Left hindlimb (tissue), 1 donor: ENCODE data around the gene GALNS.

ENCODE experiments used
- DNase-seq: peaks from one replicate; pipeline ENCODE4 v3.0.0-alpha.2; 2018

Gene GALNS

GRCh38 chr16:88888461-88889387 is 32.0 kb upstream of the GALNS start:
- DNase-seq, result peak; percentile 59

GRCh38 chr16:88888057-88888456 is 31.3 kb upstream of the GALNS start:
- no peak for DNase-seq

- DNase-seq, result peak; percentile 88
Measured at GRCh38 chr16:88886845-88887521, 30.2 kb upstream of the GALNS start.

- DNase-seq, result no peak
Measured at GRCh38 chr16:88886420-88886844, 29.7 kb upstream of the GALNS start.

GRCh38 chr16:88885693-88886280 is 29.0 kb upstream of the GALNS start:
- no peak for DNase-seq

GRCh38 chr16:88884569-88885271 is 28.0 kb upstream of the GALNS start:
- DNase-seq, result no peak

DNA sequence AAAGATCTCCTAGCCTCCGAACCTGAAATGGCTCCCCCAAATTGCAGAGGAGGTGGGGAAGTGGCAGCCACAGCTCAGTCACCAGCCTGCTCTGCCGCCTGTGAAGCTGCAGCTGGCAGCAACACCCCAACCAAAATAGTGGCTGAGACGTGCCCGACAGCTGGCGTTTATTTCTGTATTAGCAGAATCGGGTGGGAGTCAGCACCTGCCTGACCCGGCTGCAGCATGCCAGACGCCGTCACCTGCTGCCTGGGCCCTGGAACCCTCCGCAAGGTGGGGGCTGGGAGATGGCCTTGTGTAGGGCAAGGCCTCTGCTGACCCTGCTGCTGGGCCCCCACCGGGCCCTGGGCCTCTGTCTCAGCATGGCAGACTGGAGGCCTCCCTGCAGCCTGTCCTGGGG is 27.2 kb upstream of the GALNS start:
- DNase-seq, result no peak

DNA sequence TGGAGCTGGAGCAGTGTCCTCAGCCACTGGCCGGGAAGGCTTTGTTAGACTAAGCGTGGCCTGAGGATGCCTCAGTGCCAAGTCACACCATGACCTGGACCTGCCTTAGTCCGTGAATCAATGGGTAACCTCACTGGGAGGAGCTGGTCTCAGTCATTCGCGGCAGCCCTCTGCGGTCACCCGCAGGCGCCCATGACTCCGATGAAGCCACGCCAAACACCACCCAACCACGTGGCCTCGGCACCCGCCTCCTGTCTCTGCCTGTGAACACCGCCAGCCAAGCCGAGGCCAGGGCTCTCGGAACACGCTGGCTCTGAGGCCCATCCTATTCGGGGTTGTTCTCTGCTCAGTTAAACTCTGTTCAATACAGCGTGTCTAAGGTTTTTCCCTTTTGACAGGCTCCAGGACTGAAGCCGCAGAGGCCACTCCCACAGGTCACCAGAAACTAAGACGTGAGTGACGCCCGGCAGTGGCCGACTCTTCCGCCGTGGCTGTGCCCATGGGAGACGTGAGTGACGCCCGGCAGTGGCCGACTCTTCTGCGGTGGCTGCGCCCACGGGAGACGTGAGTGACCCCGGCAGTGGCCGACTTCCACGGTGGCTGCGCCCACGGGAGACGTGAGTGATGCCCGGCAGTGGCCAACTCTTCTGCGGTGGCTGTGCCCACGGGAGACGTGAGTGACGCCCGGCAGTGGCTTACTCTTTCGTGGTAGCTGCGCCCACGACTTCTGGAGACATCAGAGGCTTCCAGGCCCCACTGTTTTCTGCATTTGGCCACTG is 26.6 kb upstream of the GALNS start:
- no peak for DNase-seq

- no peak for DNase-seq
Measured at GRCh38 chr16:88882358-88883030, 25.7 kb upstream of the GALNS start.

DNA sequence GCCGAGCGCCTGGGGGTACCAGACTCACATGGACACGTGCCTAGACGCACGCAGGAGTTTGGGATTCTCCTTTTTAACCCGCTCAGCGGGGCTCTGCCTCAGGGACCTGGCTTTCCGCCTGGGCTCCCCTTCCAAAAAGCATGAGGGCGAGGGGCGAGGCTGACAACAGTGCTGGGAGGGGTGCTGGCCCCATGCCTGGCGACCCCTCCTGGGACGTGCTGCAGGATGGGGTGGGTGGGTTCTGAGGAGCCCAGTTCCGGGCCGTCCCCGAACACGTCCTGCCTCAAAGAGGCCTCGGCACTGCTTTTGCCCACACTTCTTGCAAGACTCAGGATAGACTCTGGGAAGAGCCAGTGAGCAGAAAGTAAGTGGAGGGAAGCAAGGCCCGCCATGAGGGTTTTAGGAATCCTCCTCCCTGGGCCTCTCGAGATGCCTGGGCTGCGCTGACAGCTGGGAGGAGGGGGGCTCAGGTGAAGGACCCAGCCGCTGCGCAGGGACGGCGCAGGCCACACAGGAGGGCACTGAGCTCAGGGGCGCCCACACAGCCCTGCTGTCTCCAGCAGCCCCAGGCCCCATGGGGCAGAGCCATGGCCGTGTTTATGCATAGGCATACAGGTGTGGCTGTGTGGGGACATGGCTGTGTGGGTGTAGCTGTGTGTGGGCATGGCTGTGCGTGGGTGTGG is 25.1 kb upstream of the GALNS start:
- no peak for DNase-seq

DNA sequence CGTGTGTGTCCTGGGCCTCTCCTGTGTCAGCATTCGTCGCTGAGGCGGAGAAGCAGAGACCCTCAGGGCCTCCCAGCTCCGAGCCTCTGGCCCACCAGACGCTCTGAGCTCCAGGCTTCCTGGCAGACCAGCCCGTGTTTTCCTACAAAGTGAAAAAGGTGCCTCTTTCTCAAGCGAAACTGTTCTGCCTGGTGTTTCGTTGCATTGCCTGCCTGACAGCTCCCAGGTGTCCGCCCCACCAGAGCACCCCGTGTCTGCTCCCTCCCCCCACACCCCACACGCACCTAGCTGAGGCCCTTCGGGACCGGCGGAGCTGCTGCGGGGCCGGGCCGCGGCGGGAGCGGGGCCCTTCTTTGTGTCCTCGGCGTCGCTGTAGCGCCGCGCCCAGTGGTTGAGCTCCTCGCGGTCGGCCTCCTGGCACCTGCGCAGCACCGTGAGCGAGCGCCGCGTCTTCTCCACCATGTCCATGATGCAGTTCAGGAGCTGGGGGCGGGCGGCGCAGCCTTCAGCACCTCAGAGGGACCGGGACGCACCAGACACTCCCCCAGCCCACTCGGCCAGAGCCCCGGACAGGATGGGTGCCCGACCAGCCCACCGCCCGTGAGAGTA is 24.4 kb upstream of the GALNS start:
- DNase-seq, result no peak

GRCh38 chr16:88880226-88881006 is 23.7 kb upstream of the GALNS start:
- no peak for DNase-seq

- no peak for DNase-seq
Measured at GRCh38 chr16:88879788-88880055, 23.0 kb upstream of the GALNS start.

GRCh38 chr16:88878967-88879787 is 22.4 kb upstream of the GALNS start:
- DNase-seq, result no peak

DNA sequence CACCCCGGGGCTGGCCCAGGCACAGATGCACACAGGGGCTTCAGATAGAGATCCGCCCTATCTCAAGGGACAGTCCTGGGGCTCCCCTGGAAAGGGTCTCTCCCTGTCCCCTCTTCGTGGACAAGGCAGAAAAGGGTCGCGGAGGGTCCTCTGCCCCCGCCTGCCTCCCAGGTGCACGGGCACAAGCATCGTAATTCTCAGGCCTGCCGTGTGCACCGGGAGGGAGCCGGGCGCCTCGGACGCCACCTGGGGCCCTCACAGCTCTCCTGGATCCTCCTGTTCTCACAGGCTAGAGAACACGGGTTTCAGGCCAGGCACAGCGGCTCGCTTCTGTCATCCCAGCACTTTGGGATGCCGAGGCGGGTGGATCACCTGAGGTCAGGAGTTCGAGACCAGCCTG is 21.6 kb upstream of the GALNS start:
- no peak for DNase-seq

GRCh38 chr16:88877564-88878289 is 21.0 kb upstream of the GALNS start:
- DNase-seq, result no peak

- no peak for DNase-seq
Measured at GRCh38 chr16:88876942-88877526, 20.3 kb upstream of the GALNS start.

GRCh38 chr16:88875703-88876234 is 19.0 kb upstream of the GALNS start:
- DNase-seq, result no peak
